IMR-90 (cell line): Measurements from ENCODE around the gene RAG1. TPM values are rescaled to one million over a fixed set of nuclear protein-coding genes. Genes with fewer than 3 reads are reported as not detected.

Experiments used
- ATAC-seq: fragments of 200-7000 bp; cut with Tn5 transposase; 2 replicates; pipeline ENCODE4 v1.9.1; 2020; ENCODE audit warnings: low read depth, mild to moderate bottlenecking, moderate library complexity
- BruUV-seq: library from RNA; stranded (reverse); fragments of 400-500 nt; replicated peaks from 2 replicates; lab custom pipeline; 2021; lab: Mats Ljungman, UMichigan
- CTCF ChIA-PET: fragments of 300-600 bp; formaldehyde crosslinking; extraction: SDS; loops from one replicate; lab custom pipeline; 2021; ENCODE audit warnings: antibody characterized with exemption; lab: Yijun Ruan, JAX
- POLR2A ChIA-PET: fragments of 300-600 bp; sonication (Branson Sonifier 250); formaldehyde crosslinking; loops from one replicate; lab custom pipeline; 2022; ENCODE audit warnings: antibody characterized with exemption; ENCODE audit not compliant: unreplicated experiment; lab: Charles Lee
- DNase-seq: peaks from one replicate; pipeline ENCODE4 v3.0.0; 2013
- H2AFZ ChIP-seq: replicated peaks from 2 replicates; pipeline ENCODE3; 2013; ENCODE audit warnings: low read length, mild to moderate bottlenecking; ENCODE audit not compliant: poor library complexity
- H2AK5ac ChIP-seq: 2 replicates; pipeline ENCODE4 v1.6.1; 2013; ENCODE audit warnings: low read depth, low read length, inconsistent platforms
- H2AK9ac ChIP-seq: replicated peaks from 2 replicates; pipeline ENCODE3; 2013; ENCODE audit warnings: mild to moderate bottlenecking, low read depth, low read length, moderate library complexity; ENCODE audit not compliant: poor library complexity
- H2BK120ac ChIP-seq: 2 replicates; pipeline ENCODE4 v1.6.1; 2013; ENCODE audit warnings: low read depth, low read length, inconsistent platforms
- H2BK15ac ChIP-seq: 3 replicates; pipeline ENCODE4 v1.6.1; 2013; ENCODE audit warnings: low read depth, low read length, inconsistent platforms
- H2BK20ac ChIP-seq: 2 replicates; pipeline ENCODE4 v1.6.1; 2013; ENCODE audit warnings: low read depth, mild to moderate bottlenecking, inconsistent platforms, low read length, moderate library complexity
- H2BK5ac ChIP-seq: 2 replicates; pipeline ENCODE4 v1.6.1; 2013; ENCODE audit warnings: mild to moderate bottlenecking, low read depth, low read length, inconsistent platforms; ENCODE audit not compliant: poor library complexity, severe bottlenecking
- H3K14ac ChIP-seq: replicated peaks from 2 replicates; pipeline ENCODE4 v1.6.1; 2013; ENCODE audit warnings: low read depth, low read length, inconsistent platforms
- H3K18ac ChIP-seq: 2 replicates; pipeline ENCODE4 v1.6.1; 2013; ENCODE audit warnings: low read depth, low read length, control low read depth
- H3K23ac ChIP-seq: 2 replicates; pipeline ENCODE4 v1.6.1; 2013; ENCODE audit warnings: low read depth, low read length, inconsistent platforms
- H3K27ac ChIP-seq: 2 replicates; pipeline ENCODE4 v1.5.1; 2013; ENCODE audit warnings: mild to moderate bottlenecking, control low read depth, low read length; ENCODE audit not compliant: insufficient read depth
- H3K27me3 ChIP-seq: 2 replicates; pipeline ENCODE4 v1.6.1; 2013; ENCODE audit warnings: low read length; ENCODE audit not compliant: control insufficient read depth, insufficient read depth
- H3K36me3 ChIP-seq: 2 replicates; pipeline ENCODE4 v1.6.1; 2013; ENCODE audit warnings: low read length, mixed read lengths; ENCODE audit not compliant: control insufficient read depth, insufficient read depth
- H3K4ac ChIP-seq: 2 replicates; pipeline ENCODE4 v1.6.1; 2013; ENCODE audit warnings: low read depth, low read length, inconsistent platforms
- H3K4me1 ChIP-seq: 2 replicates; pipeline ENCODE4 v1.6.1; 2013; ENCODE audit warnings: low read length, mixed read lengths; ENCODE audit not compliant: control insufficient read depth, insufficient read depth
- H3K4me2 ChIP-seq: 2 replicates; pipeline ENCODE4 v1.6.1; 2013; ENCODE audit warnings: low read depth, mild to moderate bottlenecking, control low read depth, low read length, moderate library complexity
- H3K4me3 ChIP-seq: 2 replicates; pipeline ENCODE4 v1.5.1; 2013; ENCODE audit warnings: low read depth, mild to moderate bottlenecking, control low read depth, low read length, moderate library complexity; ENCODE audit not compliant: insufficient read depth
- H3K56ac ChIP-seq: 2 replicates; pipeline ENCODE4 v1.6.1; 2013; ENCODE audit warnings: low read length, inconsistent platforms; ENCODE audit not compliant: insufficient read depth; ENCODE audit errors: extremely low read depth
- H3K79me1 ChIP-seq, 2 experiments: 2 replicates each; pipeline ENCODE4 v1.6.1; 2013; ENCODE audit warnings: low read length in 2 of 2, inconsistent platforms in 1 of 2, low read depth in 1 of 2
- H3K9ac ChIP-seq: 2 replicates; pipeline ENCODE4 v1.6.1; 2013; ENCODE audit warnings: low read depth, low read length, control low read depth
- H3K9me1 ChIP-seq: 2 replicates; pipeline ENCODE4 v1.6.1; 2013; ENCODE audit warnings: low read length, inconsistent platforms; ENCODE audit not compliant: insufficient read depth
- H3K9me3 ChIP-seq: 2 replicates; pipeline ENCODE4 v1.6.1; 2013; ENCODE audit warnings: low read length; ENCODE audit not compliant: control insufficient read depth, insufficient read depth
- H4K20me1 ChIP-seq: 2 replicates; pipeline ENCODE4 v1.6.1; 2013; ENCODE audit warnings: low read length, inconsistent platforms; ENCODE audit not compliant: insufficient read depth
- H4K5ac ChIP-seq: 2 replicates; pipeline ENCODE4 v1.6.1; 2013; ENCODE audit warnings: mild to moderate bottlenecking, low read depth, low read length, control low read depth
- H4K8ac ChIP-seq, 2 experiments: 2 replicates each; pipeline ENCODE4 v1.6.1; 2013; ENCODE audit warnings: low read depth in 2 of 2, low read length in 2 of 2, control low read depth in 1 of 2, inconsistent platforms in 1 of 2
- H4K91ac ChIP-seq: 2 replicates; pipeline ENCODE4 v1.6.1; 2013; ENCODE audit warnings: low read depth, low read length, inconsistent platforms; ENCODE audit not compliant: insufficient read depth
- BHLHE40 ChIP-seq: fragments of 150-350 bp; IDR thresholded peaks from 2 replicates; pipeline ENCODE4 v1.6.1; 2016; ENCODE audit warnings: mild to moderate bottlenecking, low read depth, low read length
- CEBPB ChIP-seq: IDR thresholded peaks from 2 replicates; pipeline ENCODE4 v1.6.1; 2012; ENCODE audit warnings: low read depth, low read length, improper control_type of control experiment
- CHD1 ChIP-seq: IDR thresholded peaks from 2 replicates; pipeline ENCODE4 v1.6.1; 2012; ENCODE audit warnings: low read depth, low read length, improper control_type of control experiment
- CTCF ChIP-seq: conservative IDR thresholded peaks from 2 replicates; pipeline ENCODE4 v1.5.1; 2012; ENCODE audit warnings: mild to moderate bottlenecking, low read depth, low read length, improper control_type of control experiment
- ELK1 ChIP-seq: fragments of 150-350 bp; IDR thresholded peaks from 2 replicates; pipeline ENCODE4 v1.6.1; 2016; ENCODE audit warnings: low read depth, mild to moderate bottlenecking, low read length, moderate library complexity, borderline replicate concordance
- FOS ChIP-seq: fragments of 150-350 bp; IDR thresholded peaks from 2 replicates; pipeline ENCODE4 v1.6.1; 2016; ENCODE audit warnings: low read depth, low read length
- MAFK ChIP-seq: IDR thresholded peaks from 2 replicates; pipeline ENCODE4 v1.6.1; 2012; ENCODE audit warnings: low read depth, low read length, improper control_type of control experiment
- MAZ ChIP-seq: IDR thresholded peaks from 2 replicates; pipeline ENCODE4 v1.6.1; 2012; ENCODE audit warnings: low read depth, mild to moderate bottlenecking, low read length, improper control_type of control experiment, moderate library complexity, borderline replicate concordance
- MXI1 ChIP-seq: IDR thresholded peaks from 2 replicates; pipeline ENCODE4 v1.6.1; 2012; ENCODE audit warnings: low read depth, mild to moderate bottlenecking, low read length, moderate library complexity, borderline replicate concordance
- NFE2L2 ChIP-seq: fragments of 150-350 bp; IDR thresholded peaks from 2 replicates; pipeline ENCODE4 v1.6.1; 2016; ENCODE audit warnings: low read depth, mild to moderate bottlenecking, low read length
- POLR2A ChIP-seq: IDR thresholded peaks from 2 replicates; pipeline ENCODE4 v1.6.1; 2012; ENCODE audit warnings: mild to moderate bottlenecking, low read depth, low read length
- RAD21 ChIP-seq: IDR thresholded peaks from 2 replicates; pipeline ENCODE4 v1.6.1; 2012; ENCODE audit warnings: low read length, improper control_type of control experiment
- RCOR1 ChIP-seq: IDR thresholded peaks from 2 replicates; pipeline ENCODE4 v1.6.1; 2012; ENCODE audit warnings: mild to moderate bottlenecking, low read length, improper control_type of control experiment; ENCODE audit not compliant: insufficient replicate concordance
- RFX5 ChIP-seq: IDR thresholded peaks from 2 replicates; pipeline ENCODE4 v1.8.0; 2012; ENCODE audit warnings: low read depth, mild to moderate bottlenecking, low read length, moderate library complexity
- SMC3 ChIP-seq: fragments of 150-350 bp; IDR thresholded peaks from 2 replicates; pipeline ENCODE4 v1.6.1; 2016; ENCODE audit warnings: low read depth, mild to moderate bottlenecking, antibody characterized with exemption, low read length, moderate library complexity
- USF2 ChIP-seq: fragments of 150-350 bp; IDR thresholded peaks from 2 replicates; pipeline ENCODE4 v1.6.1; 2017; ENCODE audit warnings: mild to moderate bottlenecking, antibody characterized with exemption, low read length, low read depth
- dilution Hi-C: fragments of 300-500 bp; cut with HindIII; formaldehyde crosslinking; loops from one replicate; pipeline ENCODE4 v1.14.3; 2018; ENCODE audit warnings: low sequenced_read_pairs; ENCODE audit not compliant: unreplicated experiment
- in situ Hi-C: fragments of 300-500 bp; cut with MboI; formaldehyde crosslinking; loops from 3 replicates; pipeline ENCODE4 v1.14.3; 2019; ENCODE audit warnings: low sequenced_read_pairs, inconsistent platforms, mixed read lengths
- intact Hi-C: fragments of 100-400 bp; cut with micrococcal nuclease; formaldehyde crosslinking; loops from 2 replicates; pipeline ENCODE4 v1.10.0; 2022
- polyA plus RNA-seq, 3 experiments: library from polyadenylated mRNA; depleted of rRNA; stranded (reverse); fragments of >200 nt; gene quantifications; 2 replicates each; pipeline ENCODE4 v1.2.3, GENCODE V29; 2012; ENCODE audit warnings: low replicate concordance in 1 of 3
- total RNA-seq: library from RNA; depleted of rRNA; stranded (reverse); fragments of >200 nt; gene quantifications from 2 replicates; pipeline ENCODE4 v1.2.3, GENCODE V29; 2012

Gene RAG1
- total and polyA plus RNA-seq, 2 of the 4 experiments (the other 2 are of a cell fraction), result 0.14 to 0.72 TPM

GRCh38 chr11:36602135-36602534, 34.3 kb downstream of the RAG1 start:
- Histone ChIP-seq H3K9me1 (no peaks in the 10 kb centered on the region), H3K9ac (no peak overlapping the region), H2AK5ac (no peak overlapping the region), H3K79me1 (no peaks in the 10 kb centered on the region), H2AK9ac (no peak overlapping the region), H2BK5ac (no peak overlapping the region), H3K9me3 (no peaks in the 10 kb centered on the region), H2AFZ (no peak overlapping the region), H3K27me3 (no peaks in the 10 kb centered on the region), H3K4me2 (no peak overlapping the region), H3K18ac (no peak overlapping the region), H3K4ac (no peak overlapping the region), H3K4me1 (no peaks in the 10 kb centered on the region), H4K20me1 (no peaks in the 10 kb centered on the region), H3K36me3 (no peaks in the 10 kb centered on the region), H2BK120ac (no peak overlapping the region), H3K27ac (no peak overlapping the region), H3K23ac (no peak overlapping the region), H3K56ac (no peak overlapping the region), H4K91ac (no peak overlapping the region), H3K4me3 (no peak overlapping the region), H4K5ac (no peak overlapping the region), H4K8ac (no peak overlapping the region), H2BK20ac (no peak overlapping the region), H2BK15ac (no peak overlapping the region), H3K14ac (no peak overlapping the region)
- ATAC-seq (no peak), DNase-seq (no peak)
- POLR2A ChIA-PET, result no interaction called here
- BruUV-seq, result no TSS peak
- in situ Hi-C loops, result no loop called here
- intact Hi-C loops, result no loop called here
- dilution Hi-C loops, result no loop called here
- CTCF ChIA-PET, result interaction anchor here (0.6 kb wide), 1 partner anchor 119 kb away, joined by 3 read pairs; no protein-coding TSS in a partner anchor
- no peak for TF ChIP-seq RAD21
- TF ChIP-seq POLR2A, result no peak
- TF ChIP-seq BHLHE40, result no peak
- TF ChIP-seq RCOR1, result no peak
- no peak for TF ChIP-seq MXI1
- no peak for TF ChIP-seq MAFK
- TF ChIP-seq MAZ, result no peak
- TF ChIP-seq CHD1, result no peak
- TF ChIP-seq FOS, result no peak
- no peak for TF ChIP-seq CEBPB
- TF ChIP-seq NFE2L2, result no peak
- no peak for TF ChIP-seq ELK1
- no peak for TF ChIP-seq CTCF
- no peak for TF ChIP-seq SMC3
- TF ChIP-seq RFX5, result no peak
- no peak for TF ChIP-seq USF2
